ENCODE measurements around the gene PRPF38A.

GRCh38 chr1:52461821-52462220, 57.4 kb downstream of the PRPF38A start:
- TF ChIP-seq CTCF (IDR thresholded peaks at IDR 0.05): no peak
- TF ChIP-seq POLR2AphosphoS5 (IDR thresholded peaks at IDR 0.05; ENCODE audit: insufficient read depth in 1 of 2, low read depth in 1 of 2): no peak
- no peak for TF ChIP-seq POLR2A (IDR thresholded peaks at IDR 0.05)
